NCI-H748 (cell line): ENCODE results near the gene LCN15.
A peak's percentile ranks its signal among the peaks of the same experiment; 100 is the strongest.
"Not testable (repeated sequence)": the region's sequence is repeated elsewhere in the genome, so short reads cannot be mapped to it uniquely, and the experiment has no call there.

ENCODE experiments used
- DNase-seq: peaks from one replicate; lab custom pipeline; 2025; ENCODE audit not compliant: unreplicated experiment; lab: John Stamatoyannopoulos, UW

LCN15 gene

GRCh38 chr9:136775191-136775590, 10.9 kb upstream of the LCN15 start:
- no peak for DNase-seq

GRCh38 chr9:136774416-136775045, 10.2 kb upstream of the LCN15 start:
- DNase-seq: no peak

GRCh38 chr9:136773386-136774044, 9.2 kb upstream of the LCN15 start:
- no peak for DNase-seq

- DNase-seq: no peak
Observed at GRCh38 chr9:136771907-136772415, 7.6 kb upstream of the LCN15 start.

- peak; percentile 43 for DNase-seq
Observed at GRCh38 chr9:136769710-136770191, 5.4 kb upstream of the LCN15 start.

GRCh38 chr9:136766410-136767120, 2.2 kb upstream of the LCN15 start:
- DNase-seq: peak; percentile 77

GRCh38 chr9:136765745-136766409, 1.6 kb upstream of the LCN15 start:
- not testable (repeated sequence) for DNase-seq

GRCh38 chr9:136765041-136765440, 723 bp upstream of the LCN15 start:
- no peak for DNase-seq

GRCh38 chr9:136763649-136764035, 676 bp downstream of the LCN15 start:
- DNase-seq: no peak

GRCh38 chr9:136762915-136763648, 1.2 kb downstream of the LCN15 start:
- peak; percentile 27 for DNase-seq

- no peak for DNase-seq
Observed at GRCh38 chr9:136762221-136762691, 2.1 kb downstream of the LCN15 start.

GRCh38 chr9:136761545-136761981, 2.8 kb downstream of the LCN15 start:
- DNase-seq: no peak

- peak; percentile 61 for DNase-seq
Observed at GRCh38 chr9:136760834-136761544, 3.3 kb downstream of the LCN15 start.

GRCh38 chr9:136760424-136760823, 3.9 kb downstream of the LCN15 start:
- no peak for DNase-seq

- DNase-seq: no peak
Observed at GRCh38 chr9:136759436-136760325, 4.6 kb downstream of the LCN15 start.

GRCh38 chr9:136759001-136759400, 5.3 kb downstream of the LCN15 start:
- no peak for DNase-seq

- DNase-seq: no peak
Observed at GRCh38 chr9:136757751-136758140, 6.6 kb downstream of the LCN15 start.

- no peak for DNase-seq
Observed at GRCh38 chr9:136757328-136757727, 7.0 kb downstream of the LCN15 start.

- no peak for DNase-seq
Observed at GRCh38 chr9:136756836-136757235, 7.5 kb downstream of the LCN15 start.
